ENCODE results near the gene DBT.

DNA sequence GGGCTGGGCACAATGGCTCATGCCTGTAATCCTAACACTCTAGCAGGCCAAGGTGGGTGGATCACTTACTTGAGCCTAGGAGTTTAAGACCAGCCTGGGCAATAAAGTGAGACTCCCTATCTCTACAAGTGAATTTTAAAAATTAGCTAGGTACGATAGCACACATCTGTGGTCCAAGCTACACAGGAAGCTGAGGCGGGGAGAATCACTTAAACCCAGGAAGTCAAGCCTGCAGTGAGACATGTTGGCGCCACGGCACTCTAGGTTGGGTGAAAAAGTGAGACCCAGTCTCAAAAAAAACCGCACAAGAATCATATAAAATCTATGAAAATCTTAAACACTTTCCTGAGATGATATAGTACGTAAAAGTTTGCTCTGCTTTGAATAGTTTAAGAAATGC, 30.2 kb downstream of the DBT start:
- TF ChIP-seq POLR2AphosphoS5 (IDR thresholded peaks at IDR 0.05; ENCODE audit: borderline replicate concordance, low read depth, low read length) (no peak), EZH2 (IDR thresholded peaks at IDR 0.05) (no peak), FOXP2 (optimal IDR thresholded peaks at IDR 0.05; ENCODE audit: control extremely low read depth, extremely low read length, insufficient read depth) (no peak)
